ENCODE results near the gene RPA1.

GRCh38 chr17:1800240-1800639 lies 29.6 kb upstream of the RPA1 start:
- no peak for TF ChIP-seq CTCF (IDR thresholded peaks at IDR 0.05)
- no peak for TF ChIP-seq POLR2A (IDR thresholded peaks at IDR 0.05)
